Peyer's patch (tissue), 4 donors: Measurements from ENCODE around the gene SLC17A7.

ENCODE experiments used
- CTCF ChIP-seq, 6 experiments: fragments of 450-650 bp in 4 of 6; fragments of 200-600 bp in 2 of 6; sonication (generic) in 1 of 6; IDR thresholded peaks; one replicate each; pipeline ENCODE4 v1.5.1; 2017 to 2019; ENCODE audit warnings: antibody characterized with exemption in 6 of 6, mild to moderate bottlenecking in 3 of 6, moderate library complexity in 1 of 6
- POLR2A ChIP-seq, 2 donors: fragments of 450-650 bp; IDR thresholded peaks; one replicate each; pipeline ENCODE4 v1.5.1; 2017; ENCODE audit warnings: antibody characterized with exemption in 2 of 2, mild to moderate bottlenecking in 2 of 2, moderate library complexity in 2 of 2

- TF ChIP-seq CTCF (IDR thresholded peaks at IDR 0.05) (no peak), POLR2A (IDR thresholded peaks at IDR 0.05) (no peak)
These were observed 50.4 kb downstream of the SLC17A7 start for GRCh38 chr19:49390929-49391359.
